ENCODE results near the gene SART3.

DNA sequence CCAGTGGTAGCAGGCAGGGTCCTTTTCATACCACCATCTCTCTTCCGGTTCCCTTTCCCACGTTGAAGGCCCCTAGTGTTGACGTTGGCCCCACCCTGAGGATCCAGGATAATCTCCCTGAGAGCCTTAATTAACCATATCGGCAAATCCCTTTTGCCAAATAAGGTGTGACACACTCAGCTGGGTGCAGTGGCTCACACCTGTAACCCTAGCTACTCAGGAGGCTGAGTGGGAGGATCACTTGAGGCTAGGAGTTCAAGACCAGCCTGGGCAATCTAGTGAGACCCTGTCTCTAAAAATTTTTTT is 39.7 kb upstream of the SART3 start:
- no peak for TF ChIP-seq POLR2A (IDR thresholded peaks at IDR 0.05)
- TF ChIP-seq, protein P1, sequence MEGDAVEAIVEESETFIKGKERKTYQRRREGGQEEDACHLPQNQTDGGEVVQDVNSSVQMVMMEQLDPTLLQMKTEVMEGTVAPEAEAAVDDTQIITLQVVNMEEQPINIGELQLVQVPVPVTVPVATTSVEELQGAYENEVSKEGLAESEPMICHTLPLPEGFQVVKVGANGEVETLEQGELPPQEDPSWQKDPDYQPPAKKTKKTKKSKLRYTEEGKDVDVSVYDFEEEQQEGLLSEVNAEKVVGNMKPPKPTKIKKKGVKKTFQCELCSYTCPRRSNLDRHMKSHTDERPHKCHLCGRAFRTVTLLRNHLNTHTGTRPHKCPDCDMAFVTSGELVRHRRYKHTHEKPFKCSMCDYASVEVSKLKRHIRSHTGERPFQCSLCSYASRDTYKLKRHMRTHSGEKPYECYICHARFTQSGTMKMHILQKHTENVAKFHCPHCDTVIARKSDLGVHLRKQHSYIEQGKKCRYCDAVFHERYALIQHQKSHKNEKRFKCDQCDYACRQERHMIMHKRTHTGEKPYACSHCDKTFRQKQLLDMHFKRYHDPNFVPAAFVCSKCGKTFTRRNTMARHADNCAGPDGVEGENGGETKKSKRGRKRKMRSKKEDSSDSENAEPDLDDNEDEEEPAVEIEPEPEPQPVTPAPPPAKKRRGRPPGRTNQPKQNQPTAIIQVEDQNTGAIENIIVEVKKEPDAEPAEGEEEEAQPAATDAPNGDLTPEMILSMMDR (IDR thresholded peaks at IDR 0.05) = no peak

All from heart left ventricle (tissue), 13 donors.